Measurements from ENCODE around the gene CSE1L.

DNA sequence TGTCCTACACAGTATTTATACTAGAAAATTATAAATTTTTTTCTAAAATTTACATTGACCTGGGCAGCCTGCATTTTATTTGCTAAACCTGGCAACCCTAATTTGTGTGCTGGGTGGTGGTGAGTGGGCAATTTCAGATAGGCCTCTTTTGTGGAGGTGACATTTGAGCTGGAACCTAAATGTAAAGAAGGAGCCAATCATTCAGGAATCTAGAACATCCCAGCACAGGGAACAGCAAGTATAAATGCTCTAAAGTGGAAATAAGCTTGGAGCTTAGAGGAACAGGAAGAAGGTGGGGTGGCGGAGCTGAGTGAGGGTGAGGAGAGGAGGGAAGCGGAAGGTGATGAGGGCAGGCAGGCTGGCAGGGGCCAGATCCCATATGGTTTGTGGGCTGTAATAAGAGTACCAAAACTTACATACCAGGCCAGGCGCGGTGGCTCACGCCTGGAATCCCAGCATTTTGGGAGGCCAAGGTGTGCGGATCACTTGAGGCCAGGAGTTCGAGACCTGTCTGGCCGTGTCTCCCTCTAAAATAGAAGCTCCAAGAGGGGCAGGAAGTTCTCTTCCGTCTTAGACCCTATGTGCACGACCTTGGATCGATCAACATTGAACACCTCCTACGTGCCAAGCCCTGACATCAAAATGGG lies 549 bp upstream of the CSE1L start:
- TF ChIP-seq, protein P1, sequence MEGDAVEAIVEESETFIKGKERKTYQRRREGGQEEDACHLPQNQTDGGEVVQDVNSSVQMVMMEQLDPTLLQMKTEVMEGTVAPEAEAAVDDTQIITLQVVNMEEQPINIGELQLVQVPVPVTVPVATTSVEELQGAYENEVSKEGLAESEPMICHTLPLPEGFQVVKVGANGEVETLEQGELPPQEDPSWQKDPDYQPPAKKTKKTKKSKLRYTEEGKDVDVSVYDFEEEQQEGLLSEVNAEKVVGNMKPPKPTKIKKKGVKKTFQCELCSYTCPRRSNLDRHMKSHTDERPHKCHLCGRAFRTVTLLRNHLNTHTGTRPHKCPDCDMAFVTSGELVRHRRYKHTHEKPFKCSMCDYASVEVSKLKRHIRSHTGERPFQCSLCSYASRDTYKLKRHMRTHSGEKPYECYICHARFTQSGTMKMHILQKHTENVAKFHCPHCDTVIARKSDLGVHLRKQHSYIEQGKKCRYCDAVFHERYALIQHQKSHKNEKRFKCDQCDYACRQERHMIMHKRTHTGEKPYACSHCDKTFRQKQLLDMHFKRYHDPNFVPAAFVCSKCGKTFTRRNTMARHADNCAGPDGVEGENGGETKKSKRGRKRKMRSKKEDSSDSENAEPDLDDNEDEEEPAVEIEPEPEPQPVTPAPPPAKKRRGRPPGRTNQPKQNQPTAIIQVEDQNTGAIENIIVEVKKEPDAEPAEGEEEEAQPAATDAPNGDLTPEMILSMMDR (IDR thresholded peaks at IDR 0.05), result no peak
- no peak for TF ChIP-seq POLR2A (IDR thresholded peaks at IDR 0.05)
